ENCODE results near the gene NDRG3.

DNA sequence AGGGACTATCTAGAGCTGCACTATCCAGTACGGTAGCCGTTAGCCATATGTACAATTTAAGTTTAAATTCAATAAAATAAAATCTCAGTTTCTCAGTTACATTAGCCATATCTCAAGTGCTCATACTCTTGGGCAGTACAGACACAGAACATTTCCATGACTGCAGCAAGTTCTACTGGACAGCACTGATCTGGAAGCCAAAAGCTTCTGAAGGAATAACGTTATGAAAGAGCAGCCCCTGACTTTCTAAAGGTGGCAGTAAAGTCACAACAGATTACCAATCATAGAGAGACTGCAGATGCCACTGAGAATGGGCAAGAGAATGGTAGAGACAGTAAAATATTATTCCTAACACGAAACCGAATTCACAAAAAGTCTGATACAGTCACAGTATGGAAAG lies 36.8 kb downstream of the NDRG3 start:
- no peak for TF ChIP-seq POLR2A (IDR thresholded peaks at IDR 0.05)
- TF ChIP-seq, protein P1, sequence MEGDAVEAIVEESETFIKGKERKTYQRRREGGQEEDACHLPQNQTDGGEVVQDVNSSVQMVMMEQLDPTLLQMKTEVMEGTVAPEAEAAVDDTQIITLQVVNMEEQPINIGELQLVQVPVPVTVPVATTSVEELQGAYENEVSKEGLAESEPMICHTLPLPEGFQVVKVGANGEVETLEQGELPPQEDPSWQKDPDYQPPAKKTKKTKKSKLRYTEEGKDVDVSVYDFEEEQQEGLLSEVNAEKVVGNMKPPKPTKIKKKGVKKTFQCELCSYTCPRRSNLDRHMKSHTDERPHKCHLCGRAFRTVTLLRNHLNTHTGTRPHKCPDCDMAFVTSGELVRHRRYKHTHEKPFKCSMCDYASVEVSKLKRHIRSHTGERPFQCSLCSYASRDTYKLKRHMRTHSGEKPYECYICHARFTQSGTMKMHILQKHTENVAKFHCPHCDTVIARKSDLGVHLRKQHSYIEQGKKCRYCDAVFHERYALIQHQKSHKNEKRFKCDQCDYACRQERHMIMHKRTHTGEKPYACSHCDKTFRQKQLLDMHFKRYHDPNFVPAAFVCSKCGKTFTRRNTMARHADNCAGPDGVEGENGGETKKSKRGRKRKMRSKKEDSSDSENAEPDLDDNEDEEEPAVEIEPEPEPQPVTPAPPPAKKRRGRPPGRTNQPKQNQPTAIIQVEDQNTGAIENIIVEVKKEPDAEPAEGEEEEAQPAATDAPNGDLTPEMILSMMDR (IDR thresholded peaks at IDR 0.05): no peak
